ENCODE measurements around the gene ORMDL3.

DNA sequence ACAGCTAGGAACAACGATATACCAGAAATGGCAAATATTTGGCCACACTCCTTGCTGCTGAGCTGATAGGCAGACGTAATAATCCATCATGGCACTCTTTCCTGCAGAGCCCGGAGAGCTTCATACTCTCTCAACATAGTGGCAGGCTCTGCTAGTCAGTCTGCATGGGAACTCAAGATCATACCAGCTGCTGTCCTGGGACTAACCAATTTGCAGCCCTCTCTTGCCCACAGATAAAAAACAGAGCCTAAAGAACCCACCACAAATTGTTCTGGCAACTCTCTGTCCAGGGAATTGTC, 22.5 kb downstream of the ORMDL3 start:
- TF ChIP-seq, protein P1, sequence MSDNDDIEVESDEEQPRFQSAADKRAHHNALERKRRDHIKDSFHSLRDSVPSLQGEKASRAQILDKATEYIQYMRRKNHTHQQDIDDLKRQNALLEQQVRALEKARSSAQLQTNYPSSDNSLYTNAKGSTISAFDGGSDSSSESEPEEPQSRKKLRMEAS (IDR thresholded peaks at IDR 0.05), result no peak
- TF ChIP-seq, protein P2, sequence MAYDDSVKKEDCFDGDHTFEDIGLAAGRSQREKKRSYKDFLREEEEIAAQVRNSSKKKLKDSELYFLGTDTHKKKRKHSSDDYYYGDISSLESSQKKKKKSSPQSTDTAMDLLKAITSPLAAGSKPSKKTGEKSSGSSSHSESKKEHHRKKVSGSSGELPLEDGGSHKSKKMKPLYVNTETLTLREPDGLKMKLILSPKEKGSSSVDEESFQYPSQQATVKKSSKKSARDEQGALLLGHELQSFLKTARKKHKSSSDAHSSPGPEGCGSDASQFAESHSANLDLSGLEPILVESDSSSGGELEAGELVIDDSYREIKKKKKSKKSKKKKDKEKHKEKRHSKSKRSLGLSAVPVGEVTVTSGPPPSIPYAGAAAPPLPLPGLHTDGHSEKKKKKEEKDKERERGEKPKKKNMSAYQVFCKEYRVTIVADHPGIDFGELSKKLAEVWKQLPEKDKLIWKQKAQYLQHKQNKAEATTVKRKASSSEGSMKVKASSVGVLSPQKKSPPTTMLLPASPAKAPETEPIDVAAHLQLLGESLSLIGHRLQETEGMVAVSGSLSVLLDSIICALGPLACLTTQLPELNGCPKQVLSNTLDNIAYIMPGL (CRISPR knock-in tag; IDR thresholded peaks at IDR 0.05; ENCODE audit: borderline replicate concordance), result no peak
- TF ChIP-seq, protein P3, sequence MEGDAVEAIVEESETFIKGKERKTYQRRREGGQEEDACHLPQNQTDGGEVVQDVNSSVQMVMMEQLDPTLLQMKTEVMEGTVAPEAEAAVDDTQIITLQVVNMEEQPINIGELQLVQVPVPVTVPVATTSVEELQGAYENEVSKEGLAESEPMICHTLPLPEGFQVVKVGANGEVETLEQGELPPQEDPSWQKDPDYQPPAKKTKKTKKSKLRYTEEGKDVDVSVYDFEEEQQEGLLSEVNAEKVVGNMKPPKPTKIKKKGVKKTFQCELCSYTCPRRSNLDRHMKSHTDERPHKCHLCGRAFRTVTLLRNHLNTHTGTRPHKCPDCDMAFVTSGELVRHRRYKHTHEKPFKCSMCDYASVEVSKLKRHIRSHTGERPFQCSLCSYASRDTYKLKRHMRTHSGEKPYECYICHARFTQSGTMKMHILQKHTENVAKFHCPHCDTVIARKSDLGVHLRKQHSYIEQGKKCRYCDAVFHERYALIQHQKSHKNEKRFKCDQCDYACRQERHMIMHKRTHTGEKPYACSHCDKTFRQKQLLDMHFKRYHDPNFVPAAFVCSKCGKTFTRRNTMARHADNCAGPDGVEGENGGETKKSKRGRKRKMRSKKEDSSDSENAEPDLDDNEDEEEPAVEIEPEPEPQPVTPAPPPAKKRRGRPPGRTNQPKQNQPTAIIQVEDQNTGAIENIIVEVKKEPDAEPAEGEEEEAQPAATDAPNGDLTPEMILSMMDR (IDR thresholded peaks at IDR 0.05), result no peak
- no peak for TF ChIP-seq MYC (IDR thresholded peaks at IDR 0.05; ENCODE audit: borderline replicate concordance, low read length)
- no peak for TF ChIP-seq POLR2A (IDR thresholded peaks at IDR 0.05; ENCODE audit: low read length)
- no peak for TF ChIP-seq CHD2 (IDR thresholded peaks at IDR 0.05; ENCODE audit: low read length, partially characterized antibody)
- no peak for TF ChIP-seq CEBPB (IDR thresholded peaks at IDR 0.05)
- TF ChIP-seq EP300 (IDR thresholded peaks at IDR 0.05), result no peak
- no peak for TF ChIP-seq ZFP36 (IDR thresholded peaks at IDR 0.05; ENCODE audit: borderline replicate concordance, partially characterized antibody)
- TF ChIP-seq, protein P4, sequence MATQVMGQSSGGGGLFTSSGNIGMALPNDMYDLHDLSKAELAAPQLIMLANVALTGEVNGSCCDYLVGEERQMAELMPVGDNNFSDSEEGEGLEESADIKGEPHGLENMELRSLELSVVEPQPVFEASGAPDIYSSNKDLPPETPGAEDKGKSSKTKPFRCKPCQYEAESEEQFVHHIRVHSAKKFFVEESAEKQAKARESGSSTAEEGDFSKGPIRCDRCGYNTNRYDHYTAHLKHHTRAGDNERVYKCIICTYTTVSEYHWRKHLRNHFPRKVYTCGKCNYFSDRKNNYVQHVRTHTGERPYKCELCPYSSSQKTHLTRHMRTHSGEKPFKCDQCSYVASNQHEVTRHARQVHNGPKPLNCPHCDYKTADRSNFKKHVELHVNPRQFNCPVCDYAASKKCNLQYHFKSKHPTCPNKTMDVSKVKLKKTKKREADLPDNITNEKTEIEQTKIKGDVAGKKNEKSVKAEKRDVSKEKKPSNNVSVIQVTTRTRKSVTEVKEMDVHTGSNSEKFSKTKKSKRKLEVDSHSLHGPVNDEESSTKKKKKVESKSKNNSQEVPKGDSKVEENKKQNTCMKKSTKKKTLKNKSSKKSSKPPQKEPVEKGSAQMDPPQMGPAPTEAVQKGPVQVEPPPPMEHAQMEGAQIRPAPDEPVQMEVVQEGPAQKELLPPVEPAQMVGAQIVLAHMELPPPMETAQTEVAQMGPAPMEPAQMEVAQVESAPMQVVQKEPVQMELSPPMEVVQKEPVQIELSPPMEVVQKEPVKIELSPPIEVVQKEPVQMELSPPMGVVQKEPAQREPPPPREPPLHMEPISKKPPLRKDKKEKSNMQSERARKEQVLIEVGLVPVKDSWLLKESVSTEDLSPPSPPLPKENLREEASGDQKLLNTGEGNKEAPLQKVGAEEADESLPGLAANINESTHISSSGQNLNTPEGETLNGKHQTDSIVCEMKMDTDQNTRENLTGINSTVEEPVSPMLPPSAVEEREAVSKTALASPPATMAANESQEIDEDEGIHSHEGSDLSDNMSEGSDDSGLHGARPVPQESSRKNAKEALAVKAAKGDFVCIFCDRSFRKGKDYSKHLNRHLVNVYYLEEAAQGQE (IDR thresholded peaks at IDR 0.05), result no peak
- TF ChIP-seq CBX8 (IDR thresholded peaks at IDR 0.05), result no peak

All from A549 (cell line).